Vagina (tissue), 2 donors: Measurements from ENCODE around the gene ELMO3.

ENCODE experiments used
- POLR2A ChIP-seq, 2 donors: fragments of 450-650 bp; IDR thresholded peaks; one replicate each; pipeline ENCODE4 v1.6.1; 2017; ENCODE audit warnings: antibody characterized with exemption in 2 of 2, mild to moderate bottlenecking in 2 of 2, moderate library complexity in 2 of 2
- POLR2AphosphoS5 ChIP-seq, 2 donors: sonication (generic); formaldehyde crosslinking; IDR thresholded peaks; one replicate each; pipeline ENCODE4 v1.9.0; 2017; ENCODE audit warnings: antibody characterized with exemption in 2 of 2, mild to moderate bottlenecking in 2 of 2, low read depth in 1 of 2; ENCODE audit not compliant: insufficient read depth in 1 of 2
- TF ChIP-seq, protein P1 (sequence below), 3 experiments: fragments of 450-650 bp in 2 of 3; fragments of 200-600 bp in 1 of 3; sonication (generic) in 1 of 3; IDR thresholded peaks; one replicate each; pipeline ENCODE4 v1.5.1; 2017 to 2019; ENCODE audit warnings: antibody characterized with exemption in 3 of 3, mild to moderate bottlenecking in 2 of 3, moderate library complexity in 2 of 3

DNA sequence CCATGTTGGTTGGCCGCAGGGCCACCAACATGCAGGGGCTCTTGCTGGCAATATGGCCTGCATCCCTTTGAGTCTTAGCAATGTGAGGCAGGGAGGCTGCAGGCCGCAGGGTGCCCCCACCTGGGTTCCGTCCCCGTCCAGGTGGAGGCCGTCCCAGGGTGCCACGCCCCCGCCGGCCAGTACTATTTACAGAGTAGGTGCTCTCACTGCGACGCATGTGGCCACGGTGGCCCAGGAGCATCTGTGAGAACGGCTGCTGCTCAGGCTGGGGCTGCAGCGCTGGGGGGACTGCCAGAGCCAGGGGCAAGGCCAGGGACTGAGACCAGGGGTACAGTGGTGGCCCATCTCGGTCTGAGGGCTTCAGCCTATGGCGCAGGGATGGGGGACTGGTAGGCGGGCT is 18.8 kb upstream of the ELMO3 start:
- TF ChIP-seq POLR2AphosphoS5 (IDR thresholded peaks at IDR 0.05; ENCODE audit: insufficient read depth in 1 of 2, low read depth in 1 of 2) (no peak), POLR2A (IDR thresholded peaks at IDR 0.05) (no peak)
- TF ChIP-seq, protein P1, sequence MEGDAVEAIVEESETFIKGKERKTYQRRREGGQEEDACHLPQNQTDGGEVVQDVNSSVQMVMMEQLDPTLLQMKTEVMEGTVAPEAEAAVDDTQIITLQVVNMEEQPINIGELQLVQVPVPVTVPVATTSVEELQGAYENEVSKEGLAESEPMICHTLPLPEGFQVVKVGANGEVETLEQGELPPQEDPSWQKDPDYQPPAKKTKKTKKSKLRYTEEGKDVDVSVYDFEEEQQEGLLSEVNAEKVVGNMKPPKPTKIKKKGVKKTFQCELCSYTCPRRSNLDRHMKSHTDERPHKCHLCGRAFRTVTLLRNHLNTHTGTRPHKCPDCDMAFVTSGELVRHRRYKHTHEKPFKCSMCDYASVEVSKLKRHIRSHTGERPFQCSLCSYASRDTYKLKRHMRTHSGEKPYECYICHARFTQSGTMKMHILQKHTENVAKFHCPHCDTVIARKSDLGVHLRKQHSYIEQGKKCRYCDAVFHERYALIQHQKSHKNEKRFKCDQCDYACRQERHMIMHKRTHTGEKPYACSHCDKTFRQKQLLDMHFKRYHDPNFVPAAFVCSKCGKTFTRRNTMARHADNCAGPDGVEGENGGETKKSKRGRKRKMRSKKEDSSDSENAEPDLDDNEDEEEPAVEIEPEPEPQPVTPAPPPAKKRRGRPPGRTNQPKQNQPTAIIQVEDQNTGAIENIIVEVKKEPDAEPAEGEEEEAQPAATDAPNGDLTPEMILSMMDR (IDR thresholded peaks at IDR 0.05), result no peak
